M059J (cell line): ENCODE measurements around the gene RAP2A. TPM values are rescaled to one million over a fixed set of nuclear protein-coding genes. Genes with fewer than 3 reads are reported as not detected.

ENCODE experiments used
- DNase-seq: peaks from one replicate; pipeline ENCODE4 v3.0.0-alpha.2; 2012; ENCODE audit warnings: low read depth
- total RNA-seq: library from RNA; depleted of rRNA; stranded (reverse); fragments of >200 nt; shearing (Covaris generic); gene quantifications from 2 replicates; pipeline ENCODE4 v1.2.3, GENCODE V29; 2014; rRNA removed

Gene RAP2A
- total RNA-seq, 1 experiment from 2014 or later: 20.7 TPM

- DNase-seq: no peak
These were observed 58.9 kb downstream of the RAP2A start for GRCh38 chr13:97492684-97493371.

DNA sequence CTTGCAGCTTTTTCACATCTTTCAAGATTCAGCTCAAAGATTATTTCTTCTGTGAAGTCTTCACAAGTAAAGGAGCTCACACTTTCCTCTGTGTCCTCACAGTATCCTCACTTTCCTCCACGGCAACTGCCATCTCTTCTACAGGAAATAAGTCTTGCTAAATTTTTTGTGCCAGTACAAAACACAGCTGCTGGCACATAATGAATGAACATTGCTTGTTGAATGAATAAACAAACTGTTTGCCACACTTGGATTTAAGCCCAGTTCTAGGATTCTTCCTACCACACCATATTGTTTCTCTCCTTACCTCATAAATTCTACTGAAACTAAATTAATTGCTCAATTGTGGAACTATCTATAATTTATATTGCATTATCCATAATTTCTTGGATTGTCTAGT, 59.5 kb downstream of the RAP2A start:
- no peak for DNase-seq

DNA sequence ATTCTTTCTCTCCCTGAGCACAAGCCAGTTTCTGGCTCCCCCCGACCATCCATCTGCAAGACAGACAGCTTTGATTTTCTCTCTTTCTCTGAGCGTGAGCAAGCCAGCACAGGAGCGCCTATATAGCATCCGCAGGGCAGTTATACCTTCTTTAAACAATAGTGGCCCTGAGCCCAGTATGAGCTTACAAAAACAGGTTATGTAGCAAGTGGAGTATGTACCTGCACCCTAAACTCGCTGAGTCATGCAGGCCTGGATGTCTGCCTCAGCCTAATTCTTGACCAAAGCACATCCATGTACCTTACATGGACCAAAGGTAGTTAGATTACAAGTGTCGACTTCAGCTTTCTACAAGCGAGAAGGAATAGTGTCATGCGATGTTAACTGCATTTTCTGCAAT, 61.7 kb downstream of the RAP2A start:
- DNase-seq: no peak

DNA sequence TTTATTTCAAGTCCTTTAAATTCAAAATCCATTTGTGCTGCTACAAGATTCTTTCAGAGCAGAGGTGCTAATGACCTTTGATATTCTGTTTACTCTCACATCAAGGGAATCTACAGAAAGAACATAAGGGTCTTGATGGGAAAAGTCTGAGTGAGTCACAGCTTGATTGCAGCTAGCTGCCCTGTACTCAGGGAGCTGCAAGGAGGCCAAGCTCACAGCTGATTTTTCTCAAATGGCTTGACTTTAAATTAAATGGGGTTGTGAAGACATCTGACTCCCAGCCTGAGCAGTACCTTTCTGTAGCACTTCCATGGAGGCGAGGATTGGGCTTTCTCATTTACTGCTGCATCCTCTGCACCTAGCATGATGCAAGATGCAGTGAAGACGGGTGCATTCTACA, 62.5 kb downstream of the RAP2A start:
- no peak for DNase-seq

- no peak for DNase-seq
These were observed 63.4 kb downstream of the RAP2A start for GRCh38 chr13:97497400-97497799.

GRCh38 chr13:97498419-97498818, 64.5 kb downstream of the RAP2A start:
- no peak for DNase-seq

- DNase-seq: no peak
These were observed 65.2 kb downstream of the RAP2A start for GRCh38 chr13:97499181-97499580.

GRCh38 chr13:97502181-97502580, 68.2 kb downstream of the RAP2A start:
- DNase-seq: no peak

- no peak for DNase-seq
These were observed 68.7 kb downstream of the RAP2A start for GRCh38 chr13:97502706-97503105.

GRCh38 chr13:97505017-97505416, 71.0 kb downstream of the RAP2A start:
- no peak for DNase-seq

DNA sequence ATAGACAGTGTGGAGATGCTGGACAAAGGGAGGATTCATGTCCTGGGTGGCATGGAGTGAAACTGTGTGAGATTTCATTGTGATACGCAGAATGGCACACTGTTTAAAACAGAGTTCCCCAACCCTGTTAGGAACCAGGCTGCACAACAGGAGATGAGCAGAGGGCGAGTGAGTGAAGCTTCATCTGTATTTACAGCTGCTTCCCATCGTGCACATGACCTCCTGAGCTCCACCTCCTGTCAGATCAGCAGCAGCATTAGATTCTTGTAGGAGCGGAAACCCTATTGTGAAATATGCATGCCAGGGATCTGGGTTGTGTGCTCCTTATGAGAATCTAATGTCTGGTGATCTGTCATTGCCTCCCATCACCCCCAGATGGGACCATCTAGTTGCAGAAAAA, 72.5 kb downstream of the RAP2A start:
- DNase-seq: no peak

- no peak for DNase-seq
These were observed 78.8 kb downstream of the RAP2A start for GRCh38 chr13:97512732-97513131.

DNA sequence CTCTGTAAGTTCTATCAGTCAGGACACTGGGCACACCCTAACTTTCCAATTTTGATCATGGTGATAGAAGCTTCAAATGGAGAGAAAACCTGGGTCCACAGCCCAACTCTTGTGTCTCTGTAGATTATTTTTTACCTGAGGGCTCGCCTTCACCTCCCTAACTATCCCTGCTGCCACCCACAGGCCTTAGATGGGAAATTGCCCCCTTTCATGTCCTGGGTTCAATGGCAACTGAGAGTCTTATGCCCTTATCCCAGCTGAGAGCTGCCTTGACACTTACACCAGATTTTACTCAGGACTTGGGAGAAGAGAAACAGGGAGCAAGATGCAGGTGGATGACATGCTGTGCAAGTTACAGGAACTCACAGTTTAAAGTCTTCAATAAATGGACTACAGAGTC, 81.7 kb downstream of the RAP2A start:
- no peak for DNase-seq

DNA sequence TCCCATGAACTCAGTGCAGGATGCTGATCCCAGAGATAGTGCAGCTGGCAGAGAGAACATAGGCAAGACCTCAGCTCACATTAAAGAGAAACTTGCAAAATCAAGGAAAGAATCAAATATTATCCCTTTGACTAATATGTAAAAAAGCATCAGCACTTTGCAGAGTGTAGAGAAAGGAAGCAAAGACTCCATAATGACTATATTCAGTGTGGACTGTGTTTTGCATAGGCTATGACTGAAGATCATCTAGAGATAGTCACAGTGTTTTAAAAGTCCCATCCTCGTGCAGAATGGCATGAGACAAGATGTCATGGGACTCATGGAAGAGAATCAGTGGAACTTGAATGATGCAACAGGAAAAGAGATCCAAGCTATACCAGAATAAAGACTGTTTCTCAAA, 84.0 kb downstream of the RAP2A start:
- DNase-seq: no peak

Other genes starting within 250 kb of the RAP2A start
- 57.2 and 72.8 TPM in 2 replicates for gene MBNL2, start 211.8 kb upstream of the RAP2A start, total RNA-seq